Measurements from ENCODE around the gene ZIC4. TPM values are rescaled to one million over a fixed set of nuclear protein-coding genes. Genes with fewer than 3 reads are reported as not detected.
A peak's percentile ranks its signal among the peaks of the same experiment; 100 is the strongest.

Gene ZIC4
- polyA plus RNA-seq, 3 donors = not detected

DNA sequence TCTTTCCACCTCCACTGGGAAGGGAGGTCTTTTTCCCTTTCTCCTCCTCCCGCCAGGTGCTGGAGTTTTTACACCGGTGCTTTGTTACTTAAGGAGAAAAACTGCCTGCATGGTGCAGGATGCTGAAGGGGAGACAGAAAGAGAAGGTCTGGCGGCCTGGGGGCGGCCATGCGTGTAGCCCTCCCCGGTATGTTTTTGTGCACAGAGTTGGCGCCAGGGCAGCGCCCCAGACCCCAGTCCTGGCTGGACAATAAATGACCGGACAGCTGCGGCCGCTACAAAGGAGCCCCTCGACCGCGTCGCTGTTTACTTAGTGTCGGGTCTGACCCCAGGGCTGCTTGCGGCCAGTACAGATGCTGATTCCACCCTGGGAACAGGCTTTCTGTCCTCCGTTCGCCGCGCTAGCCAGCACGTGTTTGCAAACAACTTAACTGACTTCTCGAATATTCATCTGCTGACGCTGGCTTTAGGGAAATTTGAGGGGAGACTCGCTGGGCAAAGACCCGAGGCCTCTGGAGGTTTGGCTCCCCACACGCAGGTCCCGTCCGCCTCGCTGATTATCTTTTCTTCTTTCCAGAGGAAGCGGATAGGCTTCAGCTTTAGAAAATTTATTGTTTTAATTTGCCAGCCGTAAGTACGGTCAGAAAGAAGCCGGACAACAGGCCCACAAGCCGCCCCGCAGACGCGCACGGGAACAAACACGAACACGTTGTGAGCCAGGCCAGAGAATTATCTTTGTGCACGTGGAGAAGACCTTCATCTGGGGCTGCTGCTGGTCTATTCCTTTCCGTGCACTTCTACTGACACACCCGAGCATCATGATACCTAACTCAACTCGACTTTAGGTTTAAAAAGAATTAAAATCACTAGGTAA lies 46.9 kb downstream of the ZIC4 start:
- no peak overlapping the region for H2AFZ ChIP-seq (ENCODE audit: insufficient read depth, low read depth, low read length, poor library complexity, severe bottlenecking)
- H3K27me3 ChIP-seq (ENCODE audit: control insufficient read depth in 2 of 2, insufficient read depth in 2 of 2, low read length in 2 of 2) = peaks cover 73 to 88% of the 10 kb centered on the region in 2 donors
- H3K27ac Mint-ChIP-seq = no peak overlapping the region
- peaks cover 74 to 80% (median 79%) of the 10 kb centered on the region in 3 donors for H3K27me3 Mint-ChIP-seq (ENCODE audit: low read depth in 3 of 3)
- no peaks in the 10 kb centered on the region for H3K36me3 ChIP-seq (replicated peaks in 1 of 2; ENCODE audit: control insufficient read depth in 1 of 2, insufficient read depth in 2 of 2, low read length in 2 of 2)
- TF ChIP-seq CTCF (IDR thresholded peaks at IDR 0.05) = no peak
- WGBS (ENCODE audit: insufficient coverage) = 4% methylated on average over 42 of the region's 45 CpGs
- no peak overlapping the region for H3K4me3 ChIP-seq (replicated peaks in 1 of 3; ENCODE audit: low read depth in 2 of 3, low read length in 3 of 3)
- H3K4me3 Mint-ChIP-seq = peak overlapping the region in 1 of 2 donors; percentile 72
- H3K27ac ChIP-seq (ENCODE audit: low read depth in 1 of 2, low read length in 2 of 2) = no peak overlapping the region
- no peak overlapping the region for H3K4me2 ChIP-seq (replicated peaks; ENCODE audit: extremely low read depth, low read length, poor library complexity, severe bottlenecking)
- H4K20me1 ChIP-seq (ENCODE audit: insufficient read depth, low read length) = no peaks in the 10 kb centered on the region
- no peaks in the 10 kb centered on the region for H3K79me2 ChIP-seq (ENCODE audit: insufficient read depth, low read length)
- DNase-seq = no peak
- no peak overlapping the region for H3K9ac ChIP-seq (ENCODE audit: insufficient read depth, low read length, poor library complexity, severe bottlenecking)
- no peaks in the 10 kb centered on the region for H3K4me1 ChIP-seq (ENCODE audit: control insufficient read depth in 1 of 2, insufficient read depth in 2 of 2, low read length in 2 of 2)
- peaks cover 5 to 59% (median 45%) of the 10 kb centered on the region in 7 donors for H3K9me3 Mint-ChIP-seq
- peaks cover 19 to 74% of the 10 kb centered on the region in 2 donors for H3K9me3 ChIP-seq (replicated peaks in 1 of 2; ENCODE audit: control insufficient read depth in 1 of 2, insufficient read depth in 1 of 2, low read length in 2 of 2)
- peaks cover 7 to 15% of the 10 kb centered on the region in 2 donors for H3K36me3 Mint-ChIP-seq
- intact Hi-C loops (cut with micrococcal nuclease) = no loop called here
- H3K4me1 Mint-ChIP-seq = no peaks in the 10 kb centered on the region

- peaks cover 19 to 80% of the 10 kb centered on the region in 2 donors for H3K9me3 ChIP-seq (replicated peaks in 1 of 2; ENCODE audit: control insufficient read depth in 1 of 2, insufficient read depth in 1 of 2, low read length in 2 of 2)
- 0% methylated on average over 1 of the region's 9 CpGs for WGBS (ENCODE audit: insufficient coverage)
- H3K27me3 ChIP-seq (ENCODE audit: control insufficient read depth in 2 of 2, insufficient read depth in 2 of 2, low read length in 2 of 2) = peaks cover 79 to 94% of the 10 kb centered on the region in 2 donors
- H3K4me3 ChIP-seq (replicated peaks in 1 of 3; ENCODE audit: low read depth in 2 of 3, low read length in 3 of 3) = no peak overlapping the region
- no peaks in the 10 kb centered on the region for H4K20me1 ChIP-seq (ENCODE audit: insufficient read depth, low read length)
- H2AFZ ChIP-seq (ENCODE audit: insufficient read depth, low read depth, low read length, poor library complexity, severe bottlenecking) = no peak overlapping the region
- H3K36me3 ChIP-seq (replicated peaks in 1 of 2; ENCODE audit: control insufficient read depth in 1 of 2, insufficient read depth in 2 of 2, low read length in 2 of 2) = no peaks in the 10 kb centered on the region
- H3K9ac ChIP-seq (ENCODE audit: insufficient read depth, low read length, poor library complexity, severe bottlenecking) = no peak overlapping the region
- Mint-ChIP-seq H3K27me3 (ENCODE audit: low read depth in 3 of 3) (peaks cover 82 to 87% (median 84%) of the 10 kb centered on the region in 3 donors), H3K36me3 (peaks cover 7 to 15% of the 10 kb centered on the region in 2 donors), H3K27ac (no peak overlapping the region), H3K9me3 (peaks cover 8 to 58% (median 46%) of the 10 kb centered on the region in 7 donors), H3K4me3 (peak overlapping the region in 1 of 2 donors; percentile 54), H3K4me1 (no peaks in the 10 kb centered on the region)
- no peak for DNase-seq
- no peaks in the 10 kb centered on the region for H3K79me2 ChIP-seq (ENCODE audit: insufficient read depth, low read length)
- H3K4me2 ChIP-seq (replicated peaks; ENCODE audit: extremely low read depth, low read length, poor library complexity, severe bottlenecking) = no peak overlapping the region
- intact Hi-C loops (cut with micrococcal nuclease) = no loop called here
- TF ChIP-seq CTCF (IDR thresholded peaks at IDR 0.05) = no peak
- H3K27ac ChIP-seq (ENCODE audit: low read depth in 1 of 2, low read length in 2 of 2) = no peak overlapping the region
- H3K4me1 ChIP-seq (ENCODE audit: control insufficient read depth in 1 of 2, insufficient read depth in 2 of 2, low read length in 2 of 2) = no peaks in the 10 kb centered on the region
These were observed 48.0 kb downstream of the ZIC4 start for GRCh38 chr3:147358144-147358992.

Measured in CD14-positive monocyte (primary cell).